GM18519 (cell line): ENCODE data around the gene DPP7.

Source experiments
- ATAC-seq: cut with Tn5 transposase; IDR thresholded peaks from one replicate; pipeline ENCODE4 v1.9.1; 2021; ENCODE audit warnings: mild to moderate bottlenecking, moderate library complexity; ENCODE audit not compliant: unreplicated experiment, low FRiP score

The DPP7 gene

GRCh38 chr9:137113385-137114159, 961 bp downstream of the DPP7 start:
- no peak for ATAC-seq

GRCh38 chr9:137112564-137113384, 1.8 kb downstream of the DPP7 start:
- no peak for ATAC-seq

- no peak for ATAC-seq
These were observed 2.6 kb downstream of the DPP7 start for GRCh38 chr9:137111788-137112563.

- ATAC-seq, result no peak
These were observed 3.4 kb downstream of the DPP7 start for GRCh38 chr9:137110911-137111787.

GRCh38 chr9:137110147-137110910, 4.2 kb downstream of the DPP7 start:
- no peak for ATAC-seq

GRCh38 chr9:137109250-137110146, 5.0 kb downstream of the DPP7 start:
- ATAC-seq, result no peak

GRCh38 chr9:137108608-137109249, 5.8 kb downstream of the DPP7 start:
- ATAC-seq, result no peak

GRCh38 chr9:137107982-137108381, 6.6 kb downstream of the DPP7 start:
- ATAC-seq, result no peak

GRCh38 chr9:137107312-137107921, 7.1 kb downstream of the DPP7 start:
- no peak for ATAC-seq

- no peak for ATAC-seq
These were observed 7.8 kb downstream of the DPP7 start for GRCh38 chr9:137106662-137107250.

- no peak for ATAC-seq
These were observed 8.5 kb downstream of the DPP7 start for GRCh38 chr9:137105814-137106661.

- ATAC-seq, result no peak
These were observed 11.1 kb downstream of the DPP7 start for GRCh38 chr9:137103206-137103999.

GRCh38 chr9:137099231-137099630, 15.3 kb downstream of the DPP7 start:
- no peak for ATAC-seq

GRCh38 chr9:137097761-137098462, 16.6 kb downstream of the DPP7 start:
- no peak for ATAC-seq
